HEK293 (cell line): Measurements from ENCODE around the gene TUBB3.

Experiments used
- ZFP69B ChIP-seq: fragments of 450-650 bp; formaldehyde crosslinking; IDR thresholded peaks from 2 replicates; pipeline ENCODE4 v1.5.1; 2016; ENCODE audit warnings: missing biosample characterization, missing genetic modification characterization
- TF ChIP-seq, protein P1 (sequence below): fragments of 450-650 bp; formaldehyde crosslinking; IDR thresholded peaks from 2 replicates; pipeline ENCODE4 v1.5.1; 2016; ENCODE audit warnings: missing biosample characterization, missing genetic modification characterization, borderline replicate concordance

TUBB3 gene

DNA sequence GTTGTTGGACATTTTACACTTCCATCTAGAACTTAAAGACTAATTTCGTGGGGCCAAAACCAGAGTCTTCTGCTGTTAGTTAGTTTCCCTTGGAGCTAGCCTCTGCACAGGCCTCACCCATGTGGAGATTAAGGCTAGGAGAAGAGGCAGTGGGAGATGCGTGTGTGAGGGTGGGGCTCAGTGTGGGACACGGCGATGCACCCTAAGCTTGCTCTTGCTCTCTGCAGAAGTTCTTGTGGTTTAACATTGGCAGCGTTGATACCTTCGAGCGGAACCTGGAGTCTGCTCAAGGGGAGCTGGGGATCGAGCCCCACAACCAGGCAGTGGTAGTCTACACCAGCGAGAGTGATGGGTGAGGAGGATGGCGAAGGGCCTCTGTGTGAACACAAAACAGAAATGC lies 62.1 kb downstream of the TUBB3 start (continued):
- TF ChIP-seq, protein P1, sequence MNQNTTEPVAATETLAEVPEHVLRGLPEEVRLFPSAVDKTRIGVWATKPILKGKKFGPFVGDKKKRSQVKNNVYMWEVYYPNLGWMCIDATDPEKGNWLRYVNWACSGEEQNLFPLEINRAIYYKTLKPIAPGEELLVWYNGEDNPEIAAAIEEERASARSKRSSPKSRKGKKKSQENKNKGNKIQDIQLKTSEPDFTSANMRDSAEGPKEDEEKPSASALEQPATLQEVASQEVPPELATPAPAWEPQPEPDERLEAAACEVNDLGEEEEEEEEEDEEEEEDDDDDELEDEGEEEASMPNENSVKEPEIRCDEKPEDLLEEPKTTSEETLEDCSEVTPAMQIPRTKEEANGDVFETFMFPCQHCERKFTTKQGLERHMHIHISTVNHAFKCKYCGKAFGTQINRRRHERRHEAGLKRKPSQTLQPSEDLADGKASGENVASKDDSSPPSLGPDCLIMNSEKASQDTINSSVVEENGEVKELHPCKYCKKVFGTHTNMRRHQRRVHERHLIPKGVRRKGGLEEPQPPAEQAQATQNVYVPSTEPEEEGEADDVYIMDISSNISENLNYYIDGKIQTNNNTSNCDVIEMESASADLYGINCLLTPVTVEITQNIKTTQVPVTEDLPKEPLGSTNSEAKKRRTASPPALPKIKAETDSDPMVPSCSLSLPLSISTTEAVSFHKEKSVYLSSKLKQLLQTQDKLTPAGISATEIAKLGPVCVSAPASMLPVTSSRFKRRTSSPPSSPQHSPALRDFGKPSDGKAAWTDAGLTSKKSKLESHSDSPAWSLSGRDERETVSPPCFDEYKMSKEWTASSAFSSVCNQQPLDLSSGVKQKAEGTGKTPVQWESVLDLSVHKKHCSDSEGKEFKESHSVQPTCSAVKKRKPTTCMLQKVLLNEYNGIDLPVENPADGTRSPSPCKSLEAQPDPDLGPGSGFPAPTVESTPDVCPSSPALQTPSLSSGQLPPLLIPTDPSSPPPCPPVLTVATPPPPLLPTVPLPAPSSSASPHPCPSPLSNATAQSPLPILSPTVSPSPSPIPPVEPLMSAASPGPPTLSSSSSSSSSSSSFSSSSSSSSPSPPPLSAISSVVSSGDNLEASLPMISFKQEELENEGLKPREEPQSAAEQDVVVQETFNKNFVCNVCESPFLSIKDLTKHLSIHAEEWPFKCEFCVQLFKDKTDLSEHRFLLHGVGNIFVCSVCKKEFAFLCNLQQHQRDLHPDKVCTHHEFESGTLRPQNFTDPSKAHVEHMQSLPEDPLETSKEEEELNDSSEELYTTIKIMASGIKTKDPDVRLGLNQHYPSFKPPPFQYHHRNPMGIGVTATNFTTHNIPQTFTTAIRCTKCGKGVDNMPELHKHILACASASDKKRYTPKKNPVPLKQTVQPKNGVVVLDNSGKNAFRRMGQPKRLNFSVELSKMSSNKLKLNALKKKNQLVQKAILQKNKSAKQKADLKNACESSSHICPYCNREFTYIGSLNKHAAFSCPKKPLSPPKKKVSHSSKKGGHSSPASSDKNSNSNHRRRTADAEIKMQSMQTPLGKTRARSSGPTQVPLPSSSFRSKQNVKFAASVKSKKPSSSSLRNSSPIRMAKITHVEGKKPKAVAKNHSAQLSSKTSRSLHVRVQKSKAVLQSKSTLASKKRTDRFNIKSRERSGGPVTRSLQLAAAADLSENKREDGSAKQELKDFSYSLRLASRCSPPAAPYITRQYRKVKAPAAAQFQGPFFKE (tag by site-specific recombination): no peak
- TF ChIP-seq ZFP69B (tag by site-specific recombination): no peak
